DND-41 (cell line): ENCODE results near the gene DNAJB13.

ENCODE experiments used
- ATAC-seq: fragments of 200-7000 bp; cut with Tn5 transposase; 3 replicates; pipeline ENCODE4 v1.9.1; 2021; ENCODE audit warnings: low read depth; ENCODE audit not compliant: insufficient read depth
- DNase-seq: peaks from one replicate; pipeline ENCODE4 v3.0.0-alpha.2; 2020
- H2AFZ ChIP-seq: 2 replicates; pipeline ENCODE4 v1.6.0; 2012; ENCODE audit warnings: low read depth, low read length
- H3K27ac ChIP-seq: 2 replicates; pipeline ENCODE4 v1.5.1; 2012; ENCODE audit warnings: low read length, inconsistent platforms
- H3K27me3 ChIP-seq: fragments of 200-600 bp; sonication (generic); 2 replicates; pipeline ENCODE4 v1.6.0; 2012; ENCODE audit warnings: low read length, mild to moderate bottlenecking, inconsistent platforms; ENCODE audit not compliant: insufficient read depth, poor library complexity
- H3K36me3 ChIP-seq: 2 replicates; pipeline ENCODE4 v1.5.1; 2012; ENCODE audit warnings: low read length, inconsistent platforms; ENCODE audit not compliant: insufficient read depth
- H3K4me1 ChIP-seq: 2 replicates; pipeline ENCODE4 v1.5.1; 2012; ENCODE audit warnings: mild to moderate bottlenecking, low read length; ENCODE audit not compliant: insufficient read depth
- H3K4me2 ChIP-seq: 2 replicates; pipeline ENCODE4 v1.6.0; 2012; ENCODE audit warnings: mild to moderate bottlenecking, moderate library complexity, low read length, inconsistent platforms; ENCODE audit not compliant: insufficient read depth
- H3K4me3 ChIP-seq, 2 experiments: fragments of 200-600 bp in 1 of 2; shearing (Covaris generic) in 1 of 2; 2 replicates each; pipeline ENCODE4 v1.5.1; 2012 to 2016; ENCODE audit warnings: inconsistent platforms in 2 of 2, low read length in 2 of 2, mild to moderate bottlenecking in 2 of 2, low read depth in 1 of 2, moderate library complexity in 1 of 2
- H3K79me2 ChIP-seq: 2 replicates; pipeline ENCODE4 v1.6.0; 2012; ENCODE audit warnings: low read length, inconsistent platforms; ENCODE audit not compliant: insufficient read depth
- H3K9ac ChIP-seq: 2 replicates; pipeline ENCODE4 v1.6.0; 2012; ENCODE audit warnings: low read depth, mild to moderate bottlenecking, inconsistent platforms, low read length, moderate library complexity
- H3K9me3 ChIP-seq: 2 replicates; pipeline ENCODE4 v1.5.1; 2012; ENCODE audit warnings: low read length, moderate library complexity, mild to moderate bottlenecking, inconsistent platforms; ENCODE audit not compliant: insufficient read depth, severe bottlenecking
- H4K20me1 ChIP-seq: 2 replicates; pipeline ENCODE4 v1.6.0; 2012; ENCODE audit warnings: low read length; ENCODE audit not compliant: insufficient read depth
- EZH2 ChIP-seq: IDR thresholded peaks from 3 replicates; pipeline ENCODE4 v1.6.1; 2012; ENCODE audit warnings: borderline replicate concordance, low read depth, mild to moderate bottlenecking, moderate library complexity, low read length, inconsistent platforms; ENCODE audit not compliant: severe bottlenecking
- TF ChIP-seq, protein P1 (sequence below): IDR thresholded peaks from 2 replicates; pipeline ENCODE4 v1.5.1; 2012; ENCODE audit warnings: borderline replicate concordance, low read length, moderate library complexity, mild to moderate bottlenecking; ENCODE audit not compliant: poor library complexity, severe bottlenecking; ENCODE audit errors: extremely low read depth

Gene DNAJB13

DNA sequence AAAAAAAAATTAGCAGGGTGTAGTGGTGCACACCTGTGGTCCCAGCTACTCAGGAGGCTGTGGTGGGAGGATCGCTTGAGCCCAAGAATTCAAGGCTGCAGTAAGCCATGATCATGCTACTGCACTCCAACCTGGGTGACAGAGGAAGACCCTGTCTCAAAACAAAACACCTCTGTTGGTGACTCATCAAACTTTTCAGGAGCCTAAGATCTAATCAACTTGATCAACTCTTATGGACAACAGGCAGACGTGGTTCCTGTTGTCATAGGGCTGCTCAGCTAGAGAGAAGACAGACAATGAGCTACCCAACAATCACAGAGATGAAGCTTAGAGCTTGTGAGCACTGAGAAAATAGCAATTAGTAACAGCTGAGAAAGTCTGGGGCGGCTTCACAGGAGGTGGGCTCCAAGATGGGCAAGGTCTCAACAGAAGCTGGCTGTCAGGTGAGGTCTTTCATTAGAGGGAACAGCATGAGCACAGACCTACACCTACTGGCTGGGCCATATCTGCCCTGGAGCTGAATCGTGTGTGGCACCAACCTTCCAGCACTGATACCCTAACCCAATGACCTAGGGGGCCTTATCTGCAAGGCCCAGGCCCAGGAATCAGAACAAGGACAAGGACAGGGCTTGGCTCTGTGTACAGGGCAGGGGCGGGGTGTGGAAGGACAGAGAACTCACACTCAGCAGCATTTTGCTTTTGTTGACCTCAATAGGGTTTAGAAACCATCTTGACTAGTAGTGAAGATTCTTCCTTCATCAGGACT is 65.3 kb downstream of the DNAJB13 start:
- DNase-seq (no peak), ATAC-seq (no peak)
- Histone ChIP-seq H3K9me3 (no peaks in the 10 kb centered on the region), H3K4me1 (no peaks in the 10 kb centered on the region; the same call in 1 of the 2 replicates), H3K9ac (no peak overlapping the region), H3K79me2 (no peaks in the 10 kb centered on the region), H2AFZ (no peak overlapping the region), H3K4me3 (no peak overlapping the region), H3K36me3 (peaks cover 45% of the 10 kb centered on the region), H3K4me2 (no peak overlapping the region), H4K20me1 (no peaks in the 10 kb centered on the region), H3K27ac (no peak overlapping the region), H3K27me3 (no peaks in the 10 kb centered on the region)
- TF ChIP-seq EZH2, result no peak
- TF ChIP-seq, protein P1, sequence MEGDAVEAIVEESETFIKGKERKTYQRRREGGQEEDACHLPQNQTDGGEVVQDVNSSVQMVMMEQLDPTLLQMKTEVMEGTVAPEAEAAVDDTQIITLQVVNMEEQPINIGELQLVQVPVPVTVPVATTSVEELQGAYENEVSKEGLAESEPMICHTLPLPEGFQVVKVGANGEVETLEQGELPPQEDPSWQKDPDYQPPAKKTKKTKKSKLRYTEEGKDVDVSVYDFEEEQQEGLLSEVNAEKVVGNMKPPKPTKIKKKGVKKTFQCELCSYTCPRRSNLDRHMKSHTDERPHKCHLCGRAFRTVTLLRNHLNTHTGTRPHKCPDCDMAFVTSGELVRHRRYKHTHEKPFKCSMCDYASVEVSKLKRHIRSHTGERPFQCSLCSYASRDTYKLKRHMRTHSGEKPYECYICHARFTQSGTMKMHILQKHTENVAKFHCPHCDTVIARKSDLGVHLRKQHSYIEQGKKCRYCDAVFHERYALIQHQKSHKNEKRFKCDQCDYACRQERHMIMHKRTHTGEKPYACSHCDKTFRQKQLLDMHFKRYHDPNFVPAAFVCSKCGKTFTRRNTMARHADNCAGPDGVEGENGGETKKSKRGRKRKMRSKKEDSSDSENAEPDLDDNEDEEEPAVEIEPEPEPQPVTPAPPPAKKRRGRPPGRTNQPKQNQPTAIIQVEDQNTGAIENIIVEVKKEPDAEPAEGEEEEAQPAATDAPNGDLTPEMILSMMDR, result no peak

DNA sequence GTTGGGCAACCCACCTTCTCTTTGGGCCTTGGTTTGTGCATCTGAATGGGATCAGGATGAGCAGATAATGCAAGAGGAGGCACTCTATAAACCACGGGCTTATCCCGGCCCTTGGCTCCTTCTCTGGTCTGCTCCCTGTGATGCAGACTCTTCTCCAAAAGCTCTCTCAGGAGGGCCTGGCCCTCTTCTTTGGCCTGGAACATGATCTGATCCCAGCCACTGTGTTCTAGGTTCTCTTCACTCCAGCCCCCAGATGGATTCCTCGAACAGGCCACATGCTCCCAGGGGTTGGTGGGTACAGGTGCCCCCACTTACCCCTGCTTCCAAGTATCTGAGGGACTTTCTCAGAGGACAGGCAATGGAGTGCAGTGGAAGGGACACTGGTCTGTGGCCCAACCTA is 66.8 kb downstream of the DNAJB13 start:
- Histone ChIP-seq H2AFZ (no peak overlapping the region), H3K36me3 (peaks cover 33% of the 10 kb centered on the region; the same call in 1 of the 2 replicates), H3K4me2 (no peak overlapping the region), H3K9me3 (no peaks in the 10 kb centered on the region), H3K4me3 (no peak overlapping the region), H3K27ac (no peak overlapping the region), H3K9ac (no peak overlapping the region), H3K4me1 (no peaks in the 10 kb centered on the region), H3K79me2 (no peaks in the 10 kb centered on the region), H3K27me3 (no peaks in the 10 kb centered on the region), H4K20me1 (no peaks in the 10 kb centered on the region)
- DNase-seq (no peak), ATAC-seq (no peak)
- TF ChIP-seq, protein P1, result no peak
- no peak for TF ChIP-seq EZH2

DNA sequence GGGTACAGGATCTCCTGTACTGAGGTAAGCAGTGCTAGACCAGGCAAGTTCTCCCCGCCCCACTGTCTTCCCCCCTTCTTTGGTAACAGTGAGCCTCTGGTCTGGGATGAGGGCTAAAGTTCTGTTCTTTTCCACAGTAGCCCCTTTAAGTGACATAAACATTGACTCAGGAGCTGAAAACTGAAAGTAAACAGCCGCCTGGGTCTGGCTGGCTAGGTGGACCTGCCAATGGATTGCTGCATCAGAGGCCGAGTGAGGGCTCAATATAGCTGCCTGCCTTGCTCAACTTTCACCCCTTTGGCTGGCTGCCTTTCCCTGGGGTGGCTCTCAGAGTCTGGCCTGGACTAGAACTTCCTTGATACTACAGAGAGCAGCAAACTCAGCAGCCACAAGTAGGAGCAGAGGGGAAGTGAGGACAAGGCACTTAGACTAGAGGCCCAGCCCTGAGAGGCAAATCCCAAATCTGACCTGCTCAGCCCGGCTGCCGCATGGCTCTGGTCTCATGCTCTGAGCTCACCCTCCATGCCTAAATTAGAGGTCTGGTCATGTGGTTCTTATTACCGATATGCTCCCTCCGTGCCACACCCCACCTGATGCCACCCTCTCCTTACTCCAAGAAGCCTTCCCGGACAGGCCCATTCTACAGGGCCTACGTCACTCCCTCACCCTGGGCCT is 67.6 kb downstream of the DNAJB13 start:
- H2AFZ ChIP-seq, result no peak overlapping the region
- peak; percentile 27; the same call in 1 of the 3 replicates for ATAC-seq
- no peak overlapping the region for H3K4me2 ChIP-seq
- no peaks in the 10 kb centered on the region for H3K79me2 ChIP-seq
- H3K4me3 ChIP-seq, result no peak overlapping the region
- no peak for DNase-seq
- H3K36me3 ChIP-seq, result peaks cover 27% of the 10 kb centered on the region; the same call in 1 of the 2 replicates
- no peak overlapping the region for H3K9ac ChIP-seq
- no peaks in the 10 kb centered on the region for H3K9me3 ChIP-seq
- TF ChIP-seq EZH2, result no peak
- TF ChIP-seq, protein P1, result no peak
- no peaks in the 10 kb centered on the region for H4K20me1 ChIP-seq
- no peak overlapping the region for H3K27ac ChIP-seq
- no peaks in the 10 kb centered on the region for H3K27me3 ChIP-seq
- no peaks in the 10 kb centered on the region for H3K4me1 ChIP-seq
